LNCAP (cell line): ENCODE data around the gene PTPRN2.

Experiments
- TF ChIP-seq, protein P1 (sequence below): fragments of 450-650 bp; IDR thresholded peaks from 2 replicates; pipeline ENCODE4 v1.5.1; 2017; ENCODE audit warnings: mild to moderate bottlenecking

The PTPRN2 gene

DNA sequence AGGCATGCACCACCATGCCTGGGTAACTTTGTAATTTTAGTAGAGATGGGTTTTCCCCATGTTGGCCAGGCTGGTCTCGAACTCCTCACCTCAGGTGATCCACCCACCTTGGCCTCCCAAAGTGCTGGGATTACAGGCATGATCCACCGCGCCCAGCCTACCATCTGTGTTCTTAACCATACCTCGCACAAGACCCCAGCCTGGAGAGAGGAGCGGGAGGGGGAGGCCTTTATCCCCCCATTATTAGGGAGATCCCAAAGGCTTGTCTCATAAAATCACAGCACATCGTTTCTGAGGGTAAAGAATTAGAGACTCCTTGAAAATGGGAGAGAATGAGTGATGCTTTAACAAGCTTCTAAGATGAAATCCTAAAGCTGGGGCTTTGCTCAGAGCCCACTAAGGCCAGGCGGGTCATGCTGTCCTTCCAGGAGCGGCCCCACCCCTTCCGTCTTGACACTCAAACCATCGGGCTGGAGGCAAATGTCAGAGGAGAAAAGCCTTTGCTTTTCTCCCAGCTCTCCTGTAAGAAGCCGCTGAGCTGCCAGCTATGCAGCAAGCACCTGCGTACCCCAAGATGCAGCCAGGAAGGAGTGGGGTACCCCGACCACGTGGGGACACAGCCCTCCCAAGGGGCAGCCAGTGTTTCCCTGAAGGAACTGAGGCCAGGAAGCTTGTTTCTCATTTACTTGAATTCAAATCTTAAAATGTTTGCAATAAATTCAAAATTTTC is 339.7 kb downstream of the PTPRN2 start:
- TF ChIP-seq, protein P1, sequence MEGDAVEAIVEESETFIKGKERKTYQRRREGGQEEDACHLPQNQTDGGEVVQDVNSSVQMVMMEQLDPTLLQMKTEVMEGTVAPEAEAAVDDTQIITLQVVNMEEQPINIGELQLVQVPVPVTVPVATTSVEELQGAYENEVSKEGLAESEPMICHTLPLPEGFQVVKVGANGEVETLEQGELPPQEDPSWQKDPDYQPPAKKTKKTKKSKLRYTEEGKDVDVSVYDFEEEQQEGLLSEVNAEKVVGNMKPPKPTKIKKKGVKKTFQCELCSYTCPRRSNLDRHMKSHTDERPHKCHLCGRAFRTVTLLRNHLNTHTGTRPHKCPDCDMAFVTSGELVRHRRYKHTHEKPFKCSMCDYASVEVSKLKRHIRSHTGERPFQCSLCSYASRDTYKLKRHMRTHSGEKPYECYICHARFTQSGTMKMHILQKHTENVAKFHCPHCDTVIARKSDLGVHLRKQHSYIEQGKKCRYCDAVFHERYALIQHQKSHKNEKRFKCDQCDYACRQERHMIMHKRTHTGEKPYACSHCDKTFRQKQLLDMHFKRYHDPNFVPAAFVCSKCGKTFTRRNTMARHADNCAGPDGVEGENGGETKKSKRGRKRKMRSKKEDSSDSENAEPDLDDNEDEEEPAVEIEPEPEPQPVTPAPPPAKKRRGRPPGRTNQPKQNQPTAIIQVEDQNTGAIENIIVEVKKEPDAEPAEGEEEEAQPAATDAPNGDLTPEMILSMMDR = no peak

DNA sequence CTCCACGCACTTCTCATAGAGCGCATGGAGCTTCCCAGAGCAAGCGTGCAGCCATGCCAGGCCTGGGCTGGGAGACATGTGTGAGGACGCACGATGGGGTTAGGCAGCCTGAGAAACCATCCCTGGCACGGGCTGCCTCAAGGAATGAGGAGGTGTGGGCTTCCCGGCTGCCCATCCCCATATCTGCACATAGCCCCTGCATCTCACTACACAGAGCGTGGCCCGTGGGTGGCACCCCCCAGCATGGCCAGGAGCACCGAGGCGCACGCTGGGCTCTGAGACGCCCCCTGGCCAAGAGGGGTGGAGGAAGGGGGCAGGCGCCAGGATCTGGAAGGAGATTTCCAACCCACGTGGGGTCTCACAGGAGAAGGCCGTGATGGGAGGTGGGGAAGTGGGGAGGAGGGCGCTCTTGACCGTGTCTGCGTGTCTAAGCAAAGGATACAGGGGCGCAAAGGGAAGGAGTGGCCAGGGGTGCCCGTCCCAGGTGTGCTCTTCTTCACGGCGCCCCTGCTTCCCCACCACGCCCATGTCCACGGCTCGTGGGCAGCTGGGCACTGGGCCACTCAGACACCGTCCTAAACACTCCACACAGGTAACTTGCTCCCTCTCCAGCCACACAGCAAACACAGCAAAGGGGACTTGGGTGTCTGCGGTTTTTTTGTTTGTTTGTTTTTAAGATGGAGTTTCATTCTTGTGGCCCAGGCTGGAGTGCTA is 340.5 kb downstream of the PTPRN2 start:
- TF ChIP-seq, protein P1 = no peak

DNA sequence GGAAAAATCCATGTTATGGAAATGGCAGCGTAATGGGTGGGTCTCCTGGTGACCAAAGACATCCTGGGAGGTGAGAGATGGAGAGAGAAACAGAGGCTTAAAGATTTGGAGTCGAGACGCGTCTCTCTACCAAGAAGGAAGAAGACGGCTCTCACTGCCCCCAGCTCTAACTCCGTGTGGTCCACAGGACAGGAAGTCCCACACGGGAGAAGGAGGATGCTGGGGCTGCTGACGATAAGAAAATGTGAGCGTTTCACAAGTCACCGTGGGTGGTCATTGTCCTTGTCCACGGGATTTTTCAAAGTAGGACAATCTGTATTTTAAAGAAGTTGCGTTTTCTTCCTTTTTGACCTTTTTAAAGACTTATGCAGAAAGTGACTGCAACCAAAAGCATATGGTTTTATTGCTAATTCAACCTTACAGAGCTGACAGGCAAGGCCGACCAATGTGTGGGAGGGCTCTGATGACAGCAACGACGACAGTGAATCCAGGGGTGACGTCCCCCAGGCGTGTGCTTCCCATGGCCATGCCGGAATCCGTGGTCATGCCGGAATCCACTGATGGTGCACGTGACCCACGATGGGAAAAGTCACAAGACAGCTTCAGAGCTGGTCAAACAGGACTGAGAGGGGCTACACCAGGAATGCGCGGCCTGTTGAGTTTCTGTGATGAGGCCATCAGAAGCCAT is 341.2 kb downstream of the PTPRN2 start:
- TF ChIP-seq, protein P1 = no peak

DNA sequence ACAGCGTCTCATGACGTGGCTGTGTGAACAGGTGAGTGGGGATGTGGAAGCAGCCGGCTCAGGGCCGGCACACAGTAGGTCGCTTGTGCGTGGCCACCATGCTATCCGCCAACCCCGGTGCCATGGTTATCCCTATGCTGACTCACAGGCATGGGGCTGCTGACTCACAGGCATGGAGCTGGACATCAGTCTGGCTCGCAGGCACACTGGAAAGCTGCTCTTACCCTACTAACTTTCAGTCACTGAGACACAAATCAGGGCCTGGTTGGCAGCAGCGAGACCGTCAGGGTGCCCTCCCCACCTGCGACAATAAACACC is 341.9 kb downstream of the PTPRN2 start:
- TF ChIP-seq, protein P1 = no peak

DNA sequence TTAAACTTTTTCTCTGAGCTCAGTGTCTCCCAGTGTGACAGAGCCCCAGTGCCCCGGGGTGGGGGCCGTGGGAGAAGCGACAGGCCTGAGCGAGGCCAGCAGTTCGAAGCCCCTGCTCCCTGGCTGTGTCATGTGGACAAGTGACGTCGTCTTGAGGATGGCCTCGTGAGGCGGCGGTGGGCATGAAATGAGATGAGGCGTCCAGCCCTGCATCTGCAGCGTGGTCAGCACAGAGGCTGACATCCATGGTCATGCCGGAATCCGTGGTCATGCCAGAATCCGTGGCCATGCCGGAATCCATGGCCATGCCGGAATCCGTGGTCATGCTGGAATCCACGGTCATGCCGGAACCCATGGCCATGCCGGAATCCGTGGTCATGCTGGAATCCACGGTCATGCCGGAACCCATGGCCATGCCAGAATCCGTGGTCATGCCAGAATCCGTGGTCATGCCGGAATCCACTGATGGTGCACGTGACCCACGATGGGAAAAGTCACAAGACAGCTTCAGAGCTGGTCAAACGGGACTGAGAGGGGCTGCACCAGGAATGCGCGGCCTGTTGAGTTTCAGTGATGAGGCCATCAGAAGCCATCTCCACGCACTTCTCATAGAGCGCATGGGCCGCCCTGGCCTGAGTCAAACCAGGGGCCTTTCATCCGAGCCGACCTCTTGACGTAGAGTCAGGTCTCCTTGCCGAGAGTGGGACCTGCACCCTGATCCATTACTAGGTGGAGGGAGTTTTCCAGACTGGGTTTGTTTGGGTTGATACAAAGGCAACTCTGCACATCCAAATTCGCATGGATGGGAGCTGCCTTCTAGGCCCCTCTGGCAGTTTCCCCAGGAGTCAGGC is 342.5 kb downstream of the PTPRN2 start:
- TF ChIP-seq, protein P1 = no peak

DNA sequence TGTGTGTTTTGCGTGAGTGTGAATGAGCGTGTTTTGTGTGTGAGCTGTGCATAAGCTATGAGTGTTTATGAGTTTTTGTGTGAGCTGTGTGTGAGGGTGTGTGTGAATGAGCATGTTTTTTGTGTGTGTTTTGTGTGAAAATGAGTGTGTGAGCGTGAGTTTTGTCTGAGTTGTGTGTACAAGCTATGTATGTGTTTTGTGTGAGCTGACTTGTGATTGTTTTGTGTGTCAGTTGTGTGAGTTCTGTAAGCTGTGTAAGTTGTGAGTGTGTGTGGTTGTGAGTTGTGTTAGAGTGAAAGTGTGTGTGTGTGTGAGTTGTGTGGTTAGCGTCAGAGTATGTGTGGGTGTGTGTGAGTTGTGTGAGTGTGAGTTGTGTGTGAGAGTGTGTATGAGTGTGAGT is 343.2 kb downstream of the PTPRN2 start:
- TF ChIP-seq, protein P1 = no peak

DNA sequence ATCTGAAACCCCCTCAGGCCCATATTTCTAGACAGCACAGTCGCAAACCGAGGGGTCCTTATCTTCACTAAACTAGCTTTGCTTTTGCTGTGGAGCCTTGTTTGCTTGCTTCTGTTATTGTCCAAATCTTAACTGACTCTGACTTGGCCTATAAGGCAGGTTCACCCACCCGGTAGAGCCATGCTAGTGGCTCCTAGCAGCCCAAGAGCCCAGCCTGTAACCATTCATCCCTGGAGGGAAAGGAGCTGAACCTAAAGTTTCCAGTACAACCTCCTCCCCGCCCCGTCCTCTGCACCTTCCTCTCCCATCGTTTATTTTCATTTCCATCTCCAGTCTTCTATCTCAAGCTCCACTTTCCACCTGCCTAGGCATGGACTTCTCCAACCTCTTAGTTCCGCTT is 345.7 kb downstream of the PTPRN2 start:
- TF ChIP-seq, protein P1 = no peak
